Right atrium auricular region (tissue), 2 donors: Measurements from ENCODE around the gene CLCN2. TPM values are rescaled to one million over a fixed set of nuclear protein-coding genes. Genes with fewer than 3 reads are reported as not detected.

Experiments used
- DNase-seq: peaks from one replicate; pipeline ENCODE4 v3.0.0-alpha.2; 2019; ENCODE audit warnings: low spot score
- H3K27ac ChIP-seq, 2 donors: fragments of 200-600 bp; sonication (generic); 1 replicate in 1 of 2; 2 replicates in 1 of 2; pipeline ENCODE4 v1.5.1; 2016 to 2019
- H3K27me3 ChIP-seq, 2 donors: fragments of 200-600 bp; sonication (generic); one replicate each; pipeline versions ENCODE4 v1.5.1 to v1.6.0; 2017 to 2019
- H3K36me3 ChIP-seq: fragments of 200-600 bp; sonication (generic); one replicate; pipeline ENCODE4 v1.5.1; 2016
- H3K4me1 ChIP-seq, 2 donors: fragments of 200-600 bp; sonication (generic); one replicate each; pipeline versions ENCODE4 v1.5.1 to v1.6.0; 2017 to 2019
- H3K4me3 ChIP-seq, 2 donors: fragments of 200-600 bp; sonication (generic); 1 replicate in 1 of 2; 2 replicates in 1 of 2; pipeline ENCODE4 v1.5.1; 2017 to 2019; ENCODE audit warnings: mild to moderate bottlenecking in 1 of 2, moderate library complexity in 1 of 2
- H3K9me3 ChIP-seq, 2 donors: fragments of 200-600 bp; sonication (generic); one replicate each; pipeline ENCODE4 v1.5.1; 2019
- CTCF ChIP-seq, 2 donors: fragments of 200-600 bp; sonication (generic); IDR thresholded peaks; one replicate each; pipeline ENCODE4 v1.5.1; 2019; ENCODE audit warnings: antibody characterized with exemption in 2 of 2
- total RNA-seq, 2 donors: library from RNA; depleted of rRNA; stranded (reverse); fragments of >200 nt; gene quantifications; one replicate each; pipeline ENCODE4 v1.1.0, GENCODE V29; 2016

CLCN2 gene
- total RNA-seq, 2 donors from 2014 or later = 1.3 to 2.7 TPM

DNA sequence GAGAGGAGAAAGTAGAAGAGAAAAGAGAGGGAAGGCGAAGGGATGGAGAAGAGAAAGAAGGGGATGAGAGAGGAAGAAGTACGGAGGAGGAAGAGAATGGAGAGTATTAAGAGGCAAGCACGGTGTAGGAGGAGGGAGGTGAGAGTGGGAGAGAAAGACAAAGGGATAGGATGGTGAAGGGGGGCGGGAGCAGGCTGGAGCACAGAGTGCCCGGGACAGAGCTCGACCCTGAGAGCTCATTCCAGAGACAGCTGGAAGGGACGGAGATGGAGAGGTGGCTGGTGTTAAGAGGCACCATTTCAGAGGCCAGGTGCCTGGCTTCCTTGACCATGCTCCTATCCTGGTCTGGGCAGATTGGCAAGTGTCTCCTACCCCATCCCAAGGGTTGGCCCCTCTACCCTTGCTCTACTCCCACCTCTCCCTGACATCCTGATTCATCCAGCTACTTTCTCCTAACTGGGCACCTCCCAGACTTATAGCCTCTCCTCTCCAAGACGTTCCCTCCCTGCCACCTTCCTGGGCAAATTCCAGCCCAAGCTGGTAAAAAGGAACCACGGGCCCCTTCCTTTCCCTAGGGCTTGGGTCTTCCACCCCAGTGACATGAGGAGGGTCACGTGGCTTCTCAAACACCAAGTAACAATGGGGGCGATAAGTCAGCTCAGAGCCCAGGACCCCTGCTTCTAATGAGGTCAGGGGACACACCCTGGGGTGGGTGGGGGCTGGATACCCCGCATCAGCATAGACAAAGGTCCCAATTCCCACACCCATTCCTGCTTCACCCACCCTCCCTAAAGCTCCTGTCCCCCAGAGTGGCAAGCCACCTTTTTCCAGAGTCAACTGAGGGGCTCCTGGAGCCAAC is 1.1 kb downstream of the CLCN2 start:
- DNase-seq = no peak
- peaks cover 10% of the 10 kb centered on the region for H3K36me3 ChIP-seq
- H3K27me3 ChIP-seq = no peaks in the 10 kb centered on the region
- H3K9me3 ChIP-seq = no peaks in the 10 kb centered on the region
- H3K4me3 ChIP-seq = peak overlapping the region in 1 of 2 donors; percentile 80
- peak overlapping the region in 1 of 2 donors; percentile 97 for H3K27ac ChIP-seq
- no peak for TF ChIP-seq CTCF (IDR thresholded peaks at IDR 0.05)
- peaks cover 0 to 26% of the 10 kb centered on the region in 2 donors for H3K4me1 ChIP-seq

- DNase-seq = no peak
- Histone ChIP-seq H3K36me3 (peaks cover 3% of the 10 kb centered on the region), H3K9me3 (no peaks in the 10 kb centered on the region), H3K4me1 (peaks cover 0 to 25% of the 10 kb centered on the region in 2 donors), H3K27ac (no peak overlapping the region), H3K4me3 (no peak overlapping the region), H3K27me3 (no peaks in the 10 kb centered on the region)
- TF ChIP-seq CTCF (IDR thresholded peaks at IDR 0.05) = no peak
Measured at GRCh38 chr3:184359610-184360009, 1.8 kb downstream of the CLCN2 start.

DNA sequence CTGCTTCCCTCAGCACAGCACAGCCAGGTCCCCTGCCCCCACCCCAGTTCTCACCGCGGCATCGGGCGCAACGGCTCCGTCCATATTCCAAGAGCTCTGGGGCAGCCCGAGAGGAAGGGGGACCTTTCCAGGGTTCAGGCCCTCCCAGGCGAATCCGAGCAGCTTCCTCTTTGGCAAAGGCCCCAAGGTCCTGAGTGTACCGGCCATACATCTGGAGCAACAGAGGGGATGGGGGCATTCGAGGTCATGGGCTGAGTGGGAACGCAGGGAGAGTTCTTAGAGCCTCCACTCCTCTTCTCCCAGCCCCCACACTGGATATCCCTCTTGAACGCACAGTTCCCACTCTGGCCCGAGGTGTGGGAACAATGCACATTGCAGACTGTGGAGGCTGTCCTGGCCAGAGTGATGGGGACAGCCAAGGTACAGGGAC is 2.5 kb downstream of the CLCN2 start:
- no peak for DNase-seq
- TF ChIP-seq CTCF (IDR thresholded peaks at IDR 0.05) = no peak
- Histone ChIP-seq H3K4me1 (peaks cover 0 to 21% of the 10 kb centered on the region in 2 donors), H3K9me3 (no peaks in the 10 kb centered on the region), H3K27me3 (no peaks in the 10 kb centered on the region), H3K27ac (no peak overlapping the region), H3K36me3 (no peaks in the 10 kb centered on the region), H3K4me3 (no peak overlapping the region)

- H3K36me3 ChIP-seq = no peaks in the 10 kb centered on the region
- no peak overlapping the region for H3K4me3 ChIP-seq
- no peak for DNase-seq
- H3K27ac ChIP-seq = no peak overlapping the region
- no peaks in the 10 kb centered on the region for H3K27me3 ChIP-seq
- H3K4me1 ChIP-seq = peaks cover 0 to 15% of the 10 kb centered on the region in 2 donors
- no peak for TF ChIP-seq CTCF (IDR thresholded peaks at IDR 0.05)
- no peaks in the 10 kb centered on the region for H3K9me3 ChIP-seq
Measured at GRCh38 chr3:184358124-184358767, 3.2 kb downstream of the CLCN2 start.

DNA sequence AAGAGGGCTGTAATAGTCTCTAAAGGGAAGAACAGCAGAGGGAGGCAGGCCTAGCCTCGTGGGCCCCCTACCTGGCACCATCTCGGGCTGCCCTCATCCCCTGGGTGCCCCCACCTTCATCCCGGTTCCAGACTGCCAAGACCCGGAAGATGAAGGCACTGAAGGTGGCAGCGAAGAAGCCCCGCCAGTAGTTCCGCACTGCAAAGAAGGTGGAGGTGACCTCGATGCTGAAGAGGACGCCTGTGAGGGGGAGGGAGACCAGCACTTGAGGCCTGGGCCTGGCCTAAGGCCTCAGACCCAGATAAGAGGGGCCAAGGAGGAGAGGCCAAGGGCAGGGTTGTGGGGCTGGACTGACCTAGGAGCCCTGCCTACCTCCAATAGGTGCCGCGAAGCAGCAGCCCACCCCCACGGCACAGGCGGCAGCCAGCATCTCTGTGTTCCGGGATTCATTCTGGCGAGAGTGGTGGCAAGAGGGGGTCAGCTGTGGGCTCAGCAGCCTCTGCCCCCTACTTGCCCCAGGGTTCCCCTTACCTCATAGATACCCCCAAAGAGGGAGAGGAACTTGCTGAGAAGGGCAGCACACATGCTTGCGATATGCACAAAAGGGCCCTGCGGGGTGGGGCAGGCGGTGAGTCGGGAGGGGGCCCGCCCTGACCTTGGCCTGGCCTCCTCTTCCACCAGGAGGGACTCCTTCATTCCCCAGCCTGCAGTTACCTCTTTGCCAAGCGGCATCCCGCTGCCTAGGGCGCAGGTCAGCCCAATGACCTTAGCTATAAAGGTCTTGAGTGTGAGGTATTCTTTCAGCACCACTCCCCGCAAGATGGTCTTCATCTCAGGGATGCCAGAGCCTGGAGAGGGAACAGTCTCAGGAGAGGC is 3.9 kb downstream of the CLCN2 start:
- DNase-seq = no peak
- H3K27me3 ChIP-seq = no peaks in the 10 kb centered on the region

More for the DNA sequence above, 3.9 kb downstream of the CLCN2 start:
- H3K36me3 ChIP-seq = no peaks in the 10 kb centered on the region
- H3K9me3 ChIP-seq = no peaks in the 10 kb centered on the region
- H3K27ac ChIP-seq = no peak overlapping the region
- no peak for TF ChIP-seq CTCF (IDR thresholded peaks at IDR 0.05)
- H3K4me1 ChIP-seq = peaks cover 0 to 15% of the 10 kb centered on the region in 2 donors
- H3K4me3 ChIP-seq = no peak overlapping the region
